A549 (cell line): Measurements from ENCODE around the gene RNF167. TPM values are rescaled to one million over a fixed set of nuclear protein-coding genes. Genes with fewer than 3 reads are reported as not detected.
A peak's percentile ranks its signal among the peaks of the same experiment; 100 is the strongest.

Experiments used
- ATAC-seq, 2 experiments: fragments of 200-7000 bp in 1 of 2; fragments of >200 bp in 1 of 2; cut with Nextera tagmentation in 1 of 2; cut with Tn5 transposase in 1 of 2; 3 replicates each; pipeline versions ENCODE4 v1.8.0 to v1.9.1; 2018 to 2020; ENCODE audit warnings: mild to moderate bottlenecking in 1 of 2, moderate library complexity in 1 of 2
- CTCF ChIA-PET: fragments of 300-600 bp; sonication (Branson Sonifier 250); formaldehyde crosslinking; extraction: SDS; loops from one replicate; lab custom pipeline; 2021; ENCODE audit warnings: antibody characterized with exemption, inconsistent platforms; lab: Yijun Ruan, JAX
- POLR2A ChIA-PET: fragments of 350-600 bp; formaldehyde crosslinking; extraction: SDS; loops from one replicate; lab custom pipeline; 2021; ENCODE audit warnings: antibody characterized with exemption, inconsistent platforms; lab: Yijun Ruan, JAX
- DNase-seq, 2 experiments: peaks; one replicate each; pipeline versions ENCODE4 v3.0.0 to v3.0.0-alpha.2; 2011 to 2016; ENCODE audit warnings: low read depth in 1 of 2, low spot score in 1 of 2
- FAIRE-seq: peaks from 2 replicates; lab custom pipeline; 2011; peaks lifted over from hg19 to GRCh38; lab: Jason Lieb, UNC
- H3K27ac ChIP-seq, 2 experiments: fragments of >200 bp; sonication (Bioruptor Twin); formaldehyde crosslinking; 3 replicates each; pipeline ENCODE4 v1.5.1; 2016 to 2017
- H3K4me1 ChIP-seq: fragments of >200 bp; sonication (Bioruptor Twin); formaldehyde crosslinking; 3 replicates; pipeline ENCODE4 v1.6.1; 2016
- H3K4me2 ChIP-seq: fragments of >200 bp; sonication (Bioruptor Twin); formaldehyde crosslinking; 3 replicates; pipeline ENCODE4 v1.6.1; 2016
- H3K4me3 ChIP-seq: fragments of >200 bp; sonication (Bioruptor Twin); formaldehyde crosslinking; 3 replicates; pipeline ENCODE4 v1.5.1; 2016
- H3K9me3 ChIP-seq: fragments of >200 bp; sonication (Bioruptor Twin); formaldehyde crosslinking; 3 replicates; pipeline ENCODE4 v1.6.1; 2016
- CHD4 ChIP-seq: fragments of 200-600 bp; sonication (generic); IDR thresholded peaks from 2 replicates; pipeline ENCODE4 v1.6.1; 2016; ENCODE audit warnings: antibody characterized with exemption, mild to moderate bottlenecking, borderline replicate concordance
- ELK1 ChIP-seq: fragments of 150-350 bp; IDR thresholded peaks from 2 replicates; pipeline ENCODE4 v1.6.1; 2014; ENCODE audit warnings: low read depth, mild to moderate bottlenecking, low read length
- HDAC2 ChIP-seq: fragments of 200-600 bp; sonication (generic); IDR thresholded peaks from 2 replicates; pipeline ENCODE4 v1.6.1; 2016
- HEYL ChIP-seq: fragments of 250-450 bp; sonication (Bioruptor Pico); IDR thresholded peaks from 2 replicates; pipeline ENCODE4 v1.8.0; 2021; ENCODE audit warnings: mild to moderate bottlenecking, moderate library complexity
- HOXA7 ChIP-seq: fragments of 250-450 bp; sonication (Bioruptor Pico); IDR thresholded peaks from 2 replicates; pipeline ENCODE4 v1.5.0; 2020; ENCODE audit warnings: mild to moderate bottlenecking, moderate library complexity
- HOXB5 ChIP-seq: fragments of 250-450 bp; sonication (Bioruptor Pico); IDR thresholded peaks from 2 replicates; pipeline ENCODE4 v1.5.0; 2020; ENCODE audit warnings: mild to moderate bottlenecking, moderate library complexity
- JUN ChIP-seq, 2 experiments: fragments of >200 bp; sonication (Bioruptor Twin); formaldehyde crosslinking; IDR thresholded peaks; 2 replicates in 1 of 2; 3 replicates in 1 of 2; pipeline ENCODE4 v1.6.1; 2016 to 2017
- JUNB ChIP-seq: fragments of >200 bp; sonication (Bioruptor Twin); formaldehyde crosslinking; IDR thresholded peaks from 2 replicates; pipeline ENCODE4 v1.6.1; 2016
- MAZ ChIP-seq: fragments of 150-350 bp; IDR thresholded peaks from 2 replicates; pipeline ENCODE4 v1.6.1; 2014; ENCODE audit warnings: antibody characterized with exemption, low read depth, low read length, borderline replicate concordance
- MYC ChIP-seq: IDR thresholded peaks from 2 replicates; pipeline ENCODE4 v1.6.1; 2012; ENCODE audit warnings: mild to moderate bottlenecking, inconsistent platforms, low read length, improper control_type of control experiment, borderline replicate concordance
- NFE2L2 ChIP-seq: fragments of 150-350 bp; conservative IDR thresholded peaks from 2 replicates; pipeline ENCODE4 v1.6.1; 2014; ENCODE audit warnings: low read length
- POLR2A ChIP-seq: IDR thresholded peaks from 2 replicates; pipeline ENCODE4 v1.6.1; 2012; ENCODE audit warnings: mild to moderate bottlenecking, low read length
- POLR2AphosphoS2 ChIP-seq: conservative IDR thresholded peaks from 2 replicates; pipeline ENCODE4 v1.6.1; 2012; ENCODE audit warnings: low read length, improper control_type of control experiment, inconsistent platforms
- ZFP36 ChIP-seq: fragments of 450-650 bp; IDR thresholded peaks from 2 replicates; pipeline ENCODE4 v1.6.1; 2014; ENCODE audit warnings: borderline replicate concordance; ENCODE audit not compliant: partially characterized antibody
- WGBS: methylation state at CpG from one replicate; pipeline ENCODE4 v1.1.6; 2017; ENCODE audit errors: missing lambda C conversion rate; 5-methylcytosine and 5-hydroxymethylcytosine counted together
- polyA plus RNA-seq, 4 experiments: library from polyadenylated mRNA; depleted of rRNA in 3 of 4; stranded (reverse); fragments of >200 nt; fragmentation: RNase III in 1 of 4; extraction: RNeasy Plus Mini Kit Qiagen cat#74134 plus additional on column Dnase treatment in 1 of 4; gene quantifications; 2 replicates in 3 of 4; 3 replicates in 1 of 4; pipeline ENCODE4 v1.2.3, GENCODE V29; 2011 to 2017
- TF ChIP-seq, protein P1 (sequence below): fragments of >200 bp; sonication (Bioruptor Twin); formaldehyde crosslinking; IDR thresholded peaks from 3 replicates; pipeline ENCODE4 v1.5.1; 2016
- TF ChIP-seq, protein P2 (sequence below): fragments of 200-600 bp; sonication (generic); IDR thresholded peaks from 2 replicates; pipeline ENCODE4 v1.6.1; 2016; ENCODE audit warnings: antibody characterized with exemption, mild to moderate bottlenecking, moderate library complexity
- TF ChIP-seq, protein P3 (sequence below): fragments of 450-650 bp; IDR thresholded peaks from 2 replicates; pipeline ENCODE4 v1.6.1; 2014; ENCODE audit warnings: antibody characterized with exemption

Gene RNF167
- polyA plus RNA-seq, 2 of the 4 experiments (the other 2 are of a cell fraction): 86.4 to 98.7 TPM

DNA sequence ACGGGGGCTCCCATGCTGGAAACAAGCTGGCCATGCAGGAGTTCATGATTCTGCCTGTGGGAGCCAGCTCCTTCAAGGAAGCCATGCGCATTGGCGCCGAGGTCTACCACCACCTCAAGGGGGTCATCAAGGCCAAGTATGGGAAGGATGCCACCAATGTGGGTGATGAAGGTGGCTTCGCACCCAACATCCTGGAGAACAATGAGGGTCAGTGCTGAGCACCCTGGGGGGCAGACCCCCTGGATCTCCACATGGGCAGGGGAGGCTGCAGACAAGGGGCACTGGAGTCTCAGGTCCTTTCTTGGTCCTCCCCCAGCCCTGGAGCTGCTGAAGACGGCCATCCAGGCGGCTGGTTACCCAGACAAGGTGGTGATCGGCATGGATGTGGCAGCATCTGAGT is 15.0 kb downstream of the RNF167 start:
- no peak overlapping the region for H3K4me3 ChIP-seq
- no peak for ATAC-seq
- no peak overlapping the region for H3K27ac ChIP-seq
- no peak for FAIRE-seq
- H3K4me2 ChIP-seq: no peak overlapping the region
- peaks cover 27% of the 10 kb centered on the region for H3K4me1 ChIP-seq
- ChIA-PET POLR2A (interaction anchor here (0.6 kb wide), 2 partner anchors 251 to 437 kb away, joined by 3 read pairs; partner anchors contain the start of gene PELP1), CTCF (interaction anchor here (0.7 to 7.1 kb wide), 9 partner anchors 10 to 223 kb away, joined by 3 to 63 read pairs (median 4); partner anchors contain the start of genes CAMTA2, CHRNE, RNF167 and SLC25A11)
- WGBS: 96% methylated on average over 8 of the region's 8 CpGs
- no peaks in the 10 kb centered on the region for H3K9me3 ChIP-seq
- TF ChIP-seq HOXB5 (CRISPR knock-in tag): no peak
- peak; percentile 18; the same call in 1 of the 2 replicates for TF ChIP-seq POLR2A
- TF ChIP-seq, all 56 proteins: peak for 1
- DNase-seq: no peak

GRCh38 chr17:4956493-4957061 is 16.5 kb downstream of the RNF167 start:
- FAIRE-seq: no peak

More at GRCh38 chr17:4956493-4957061, 16.5 kb downstream of the RNF167 start:
- H3K4me3 ChIP-seq: no peak overlapping the region
- 91% methylated on average over 10 of the region's 10 CpGs for WGBS
- no peaks in the 10 kb centered on the region for H3K9me3 ChIP-seq
- ChIA-PET CTCF (interaction anchor here (0.6 to 7.1 kb wide), 8 partner anchors 8 to 74 kb away, joined by 3 to 63 read pairs (median 5); partner anchors contain the start of genes CAMTA2 and SPAG7), POLR2A (interaction anchor here (2.0 kb wide), 1 partner anchor 11 kb away, joined by 14 read pairs; the partner anchor contains the start of gene SPAG7)
- ATAC-seq (no peak), DNase-seq (no peak)
- H3K4me2 ChIP-seq: no peak overlapping the region
- TF ChIP-seq JUNB: no peak
- TF ChIP-seq MYC: no peak
- TF ChIP-seq HDAC2: no peak
- TF ChIP-seq, protein P1, sequence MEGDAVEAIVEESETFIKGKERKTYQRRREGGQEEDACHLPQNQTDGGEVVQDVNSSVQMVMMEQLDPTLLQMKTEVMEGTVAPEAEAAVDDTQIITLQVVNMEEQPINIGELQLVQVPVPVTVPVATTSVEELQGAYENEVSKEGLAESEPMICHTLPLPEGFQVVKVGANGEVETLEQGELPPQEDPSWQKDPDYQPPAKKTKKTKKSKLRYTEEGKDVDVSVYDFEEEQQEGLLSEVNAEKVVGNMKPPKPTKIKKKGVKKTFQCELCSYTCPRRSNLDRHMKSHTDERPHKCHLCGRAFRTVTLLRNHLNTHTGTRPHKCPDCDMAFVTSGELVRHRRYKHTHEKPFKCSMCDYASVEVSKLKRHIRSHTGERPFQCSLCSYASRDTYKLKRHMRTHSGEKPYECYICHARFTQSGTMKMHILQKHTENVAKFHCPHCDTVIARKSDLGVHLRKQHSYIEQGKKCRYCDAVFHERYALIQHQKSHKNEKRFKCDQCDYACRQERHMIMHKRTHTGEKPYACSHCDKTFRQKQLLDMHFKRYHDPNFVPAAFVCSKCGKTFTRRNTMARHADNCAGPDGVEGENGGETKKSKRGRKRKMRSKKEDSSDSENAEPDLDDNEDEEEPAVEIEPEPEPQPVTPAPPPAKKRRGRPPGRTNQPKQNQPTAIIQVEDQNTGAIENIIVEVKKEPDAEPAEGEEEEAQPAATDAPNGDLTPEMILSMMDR: peak; percentile 24; the same call in 2 of the 3 replicates
- TF ChIP-seq CHD4: no peak
- peak in 1 of 2 experiments; percentile 25; a peak in 1 of 5 replicates for TF ChIP-seq JUN (IDR thresholded peaks at IDR 0.05)
- TF ChIP-seq ZFP36: no peak
- TF ChIP-seq, protein P2, sequence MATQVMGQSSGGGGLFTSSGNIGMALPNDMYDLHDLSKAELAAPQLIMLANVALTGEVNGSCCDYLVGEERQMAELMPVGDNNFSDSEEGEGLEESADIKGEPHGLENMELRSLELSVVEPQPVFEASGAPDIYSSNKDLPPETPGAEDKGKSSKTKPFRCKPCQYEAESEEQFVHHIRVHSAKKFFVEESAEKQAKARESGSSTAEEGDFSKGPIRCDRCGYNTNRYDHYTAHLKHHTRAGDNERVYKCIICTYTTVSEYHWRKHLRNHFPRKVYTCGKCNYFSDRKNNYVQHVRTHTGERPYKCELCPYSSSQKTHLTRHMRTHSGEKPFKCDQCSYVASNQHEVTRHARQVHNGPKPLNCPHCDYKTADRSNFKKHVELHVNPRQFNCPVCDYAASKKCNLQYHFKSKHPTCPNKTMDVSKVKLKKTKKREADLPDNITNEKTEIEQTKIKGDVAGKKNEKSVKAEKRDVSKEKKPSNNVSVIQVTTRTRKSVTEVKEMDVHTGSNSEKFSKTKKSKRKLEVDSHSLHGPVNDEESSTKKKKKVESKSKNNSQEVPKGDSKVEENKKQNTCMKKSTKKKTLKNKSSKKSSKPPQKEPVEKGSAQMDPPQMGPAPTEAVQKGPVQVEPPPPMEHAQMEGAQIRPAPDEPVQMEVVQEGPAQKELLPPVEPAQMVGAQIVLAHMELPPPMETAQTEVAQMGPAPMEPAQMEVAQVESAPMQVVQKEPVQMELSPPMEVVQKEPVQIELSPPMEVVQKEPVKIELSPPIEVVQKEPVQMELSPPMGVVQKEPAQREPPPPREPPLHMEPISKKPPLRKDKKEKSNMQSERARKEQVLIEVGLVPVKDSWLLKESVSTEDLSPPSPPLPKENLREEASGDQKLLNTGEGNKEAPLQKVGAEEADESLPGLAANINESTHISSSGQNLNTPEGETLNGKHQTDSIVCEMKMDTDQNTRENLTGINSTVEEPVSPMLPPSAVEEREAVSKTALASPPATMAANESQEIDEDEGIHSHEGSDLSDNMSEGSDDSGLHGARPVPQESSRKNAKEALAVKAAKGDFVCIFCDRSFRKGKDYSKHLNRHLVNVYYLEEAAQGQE: no peak
- TF ChIP-seq NFE2L2: no peak
- no peak for TF ChIP-seq HEYL (CRISPR knock-in tag)
- TF ChIP-seq, protein P3, sequence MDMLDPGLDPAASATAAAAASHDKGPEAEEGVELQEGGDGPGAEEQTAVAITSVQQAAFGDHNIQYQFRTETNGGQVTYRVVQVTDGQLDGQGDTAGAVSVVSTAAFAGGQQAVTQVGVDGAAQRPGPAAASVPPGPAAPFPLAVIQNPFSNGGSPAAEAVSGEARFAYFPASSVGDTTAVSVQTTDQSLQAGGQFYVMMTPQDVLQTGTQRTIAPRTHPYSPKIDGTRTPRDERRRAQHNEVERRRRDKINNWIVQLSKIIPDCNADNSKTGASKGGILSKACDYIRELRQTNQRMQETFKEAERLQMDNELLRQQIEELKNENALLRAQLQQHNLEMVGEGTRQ: no peak
- no peak for TF ChIP-seq ELK1
- TF ChIP-seq POLR2AphosphoS2: peak; percentile 28; the same call in 1 of the 2 replicates
- no peak for TF ChIP-seq MAZ
- no peak for TF ChIP-seq HOXA7 (CRISPR knock-in tag)
- peaks cover 17% of the 10 kb centered on the region for H3K4me1 ChIP-seq
- no peak overlapping the region for H3K27ac ChIP-seq
